Panc1 (cell line): ENCODE data around the gene PEX7. TPM values are rescaled to one million over a fixed set of nuclear protein-coding genes. Genes with fewer than 3 reads are reported as not detected.
"Not testable (repeated sequence)": the region's sequence is repeated elsewhere in the genome, so short reads cannot be mapped to it uniquely, and the experiment has no call there.

Experiments
- ATAC-seq: fragments of 200-7000 bp; cut with Tn5 transposase; 2 replicates; pipeline ENCODE4 v1.9.1; 2020; ENCODE audit warnings: mild to moderate bottlenecking, moderate library complexity
- BruUV-seq: library from RNA; stranded (reverse); fragments of 400-500 nt; replicated peaks from 2 replicates; lab custom pipeline; 2021; lab: Mats Ljungman, UMichigan
- CTCF ChIA-PET: fragments of 300-600 bp; sonication (Branson Sonifier 250); formaldehyde crosslinking; loops from one replicate; lab custom pipeline; 2022; ENCODE audit warnings: antibody characterized with exemption; lab: Charles Lee
- POLR2A ChIA-PET: fragments of 300-600 bp; sonication (Branson Sonifier 250); formaldehyde crosslinking; loops from one replicate; lab custom pipeline; 2022; ENCODE audit warnings: antibody characterized with exemption; lab: Charles Lee
- DNase-seq: peaks from one replicate; pipeline ENCODE4 v3.0.0-alpha.2; 2010; ENCODE audit warnings: low read depth, low spot score
- H3K27ac ChIP-seq: 2 replicates; pipeline ENCODE4 v1.5.1; 2011; ENCODE audit warnings: mild to moderate bottlenecking, low read length, inconsistent platforms
- H3K27me3 ChIP-seq: fragments of 200-500 bp; sonication (Bioruptor generic); 2 replicates; pipeline ENCODE4 v1.6.0; 2014; ENCODE audit warnings: low read length, inconsistent platforms; ENCODE audit not compliant: control insufficient read depth, insufficient read depth
- H3K36me3 ChIP-seq: fragments of 200-500 bp; sonication (Bioruptor generic); 2 replicates; pipeline ENCODE4 v1.5.1; 2014; ENCODE audit warnings: inconsistent platforms, mild to moderate bottlenecking, low read length, moderate library complexity; ENCODE audit not compliant: control insufficient read depth, insufficient read depth
- H3K4me1 ChIP-seq: 2 replicates; pipeline ENCODE4 v1.5.1; 2011; ENCODE audit warnings: inconsistent platforms, mild to moderate bottlenecking, low read length, moderate library complexity; ENCODE audit not compliant: control insufficient read depth, insufficient read depth
- H3K4me3 ChIP-seq, 2 experiments: 2 replicates each; pipeline ENCODE4 v1.5.1; 2011 to 2012; ENCODE audit warnings: low read depth in 2 of 2, low read length in 2 of 2, mild to moderate bottlenecking in 2 of 2, inconsistent platforms in 1 of 2, moderate library complexity in 1 of 2
- H3K9me3 ChIP-seq: fragments of 200-500 bp; sonication (Bioruptor generic); 2 replicates; pipeline ENCODE4 v1.5.1; 2014; ENCODE audit warnings: low read depth, mild to moderate bottlenecking, inconsistent platforms, low read length, moderate library complexity; ENCODE audit not compliant: control insufficient read depth, insufficient read depth
- CTCF ChIP-seq: fragments of 450-650 bp; IDR thresholded peaks from 2 replicates; pipeline ENCODE4 v1.5.1; 2017; ENCODE audit warnings: mild to moderate bottlenecking
- POLR2AphosphoS5 ChIP-seq: IDR thresholded peaks from 2 replicates; pipeline ENCODE4 v1.6.1; 2012; ENCODE audit warnings: mild to moderate bottlenecking, low read depth, low read length, moderate library complexity
- SIN3A ChIP-seq: IDR thresholded peaks from 2 replicates; pipeline ENCODE4 v1.6.1; 2012; ENCODE audit warnings: low read depth, mild to moderate bottlenecking, low read length, moderate library complexity, borderline replicate concordance; ENCODE audit not compliant: insufficient read depth
- TCF7L2 ChIP-seq: IDR thresholded peaks from 2 replicates; pipeline ENCODE4 v1.6.1; 2011; ENCODE audit warnings: mild to moderate bottlenecking, low read depth, low read length, inconsistent platforms
- in situ Hi-C: cut with HindIII; loops from 2 replicates; pipeline ENCODE4 v1.10.0; 2016; ENCODE audit warnings: low sequenced_read_pairs, low pct_unique_long_range_greater_than_20kb
- intact Hi-C: fragments of 100-400 bp; cut with micrococcal nuclease; formaldehyde crosslinking; loops from one replicate; pipeline ENCODE4 v1.10.0; 2022; ENCODE audit not compliant: unreplicated experiment
- total RNA-seq: library from RNA; stranded (reverse); gene quantifications from one replicate; pipeline ENCODE4 v1.2.1, GENCODE V29; 2021; ENCODE audit not compliant: unreplicated experiment
- TF ChIP-seq, protein P1 (sequence below), 2 experiments: IDR thresholded peaks; 2 replicates each; pipeline ENCODE4 v1.6.1; 2011 to 2012; ENCODE audit warnings: low read depth in 2 of 2, control low read depth in 1 of 2, low read length in 1 of 2, mild to moderate bottlenecking in 1 of 2, moderate library complexity in 1 of 2; ENCODE audit not compliant: insufficient read depth in 1 of 2

PEX7 gene
- total RNA-seq, 1 experiment from 2014 or later: 8.8 TPM

- H3K27ac ChIP-seq: no peak overlapping the region
- no peak overlapping the region for H3K4me3 ChIP-seq
- in situ Hi-C loops: no loop called here
- intact Hi-C loops: loop anchor here (10.0 kb wide), 1 partner anchor 79 kb away; the partner anchor contains the start of gene SLC35D3
- no peaks in the 10 kb centered on the region for H3K36me3 ChIP-seq
- POLR2A ChIA-PET: no interaction called here
- CTCF ChIA-PET: interaction anchor here (0.5 kb wide), 2 partner anchors 215 to 1050 kb away, joined by 3 read pairs; no protein-coding TSS in a partner anchor
- ATAC-seq (no peak), DNase-seq (no peak)
- no peaks in the 10 kb centered on the region for H3K9me3 ChIP-seq
- no TSS peak for BruUV-seq
- no peaks in the 10 kb centered on the region for H3K4me1 ChIP-seq
- TF ChIP-seq CTCF (peak; percentile 71; the same call in 1 of the 2 replicates), TCF7L2 (no peak)
- no peaks in the 10 kb centered on the region for H3K27me3 ChIP-seq
Observed at GRCh38 chr6:136846046-136846445, 23.7 kb downstream of the PEX7 start.

- intact Hi-C loops: loop anchor here (10.0 kb wide), 1 partner anchor 78 kb away; the partner anchor contains the start of gene SLC35D3
- H3K4me3 ChIP-seq, POLR2A ChIA-PET, DNase-seq, in situ Hi-C loops, H3K9me3 ChIP-seq, H3K4me1 ChIP-seq, H3K27ac ChIP-seq, H3K36me3 ChIP-seq, H3K27me3 ChIP-seq, ATAC-seq, BruUV-seq: not testable (repeated sequence)
- CTCF ChIA-PET: interaction anchor here (0.5 kb wide), 1 partner anchor 215 kb away, joined by 3 read pairs; no protein-coding TSS in a partner anchor
Observed at GRCh38 chr6:136846477-136846876, 24.1 kb downstream of the PEX7 start.

- CTCF ChIA-PET, H3K36me3 ChIP-seq, H3K27me3 ChIP-seq, H3K4me3 ChIP-seq, DNase-seq, H3K9me3 ChIP-seq, ATAC-seq, POLR2A ChIA-PET, in situ Hi-C loops, H3K4me1 ChIP-seq, BruUV-seq, H3K27ac ChIP-seq: not testable (repeated sequence)
- intact Hi-C loops: loop anchor here (10.0 kb wide), 1 partner anchor 75 kb away; the partner anchor contains the start of gene SLC35D3
Observed at GRCh38 chr6:136849979-136850563, 27.7 kb downstream of the PEX7 start.

GRCh38 chr6:136859430-136859829 lies 37.0 kb downstream of the PEX7 start:
- CTCF ChIA-PET: no interaction called here
- Histone ChIP-seq H3K27me3 (no peaks in the 10 kb centered on the region), H3K4me1 (no peaks in the 10 kb centered on the region), H3K9me3 (no peaks in the 10 kb centered on the region), H3K27ac (no peak overlapping the region), H3K4me3 (no peak overlapping the region), H3K36me3 (no peaks in the 10 kb centered on the region)
- ATAC-seq (no peak), DNase-seq (no peak)
- BruUV-seq: no TSS peak
- POLR2A ChIA-PET: no interaction called here
- intact Hi-C loops: no loop called here
- in situ Hi-C loops: no loop called here
- TF ChIP-seq SIN3A: no peak
- TF ChIP-seq POLR2AphosphoS5: no peak
- no peak for TF ChIP-seq TCF7L2
- no peak for TF ChIP-seq CTCF
- TF ChIP-seq, protein P1, sequence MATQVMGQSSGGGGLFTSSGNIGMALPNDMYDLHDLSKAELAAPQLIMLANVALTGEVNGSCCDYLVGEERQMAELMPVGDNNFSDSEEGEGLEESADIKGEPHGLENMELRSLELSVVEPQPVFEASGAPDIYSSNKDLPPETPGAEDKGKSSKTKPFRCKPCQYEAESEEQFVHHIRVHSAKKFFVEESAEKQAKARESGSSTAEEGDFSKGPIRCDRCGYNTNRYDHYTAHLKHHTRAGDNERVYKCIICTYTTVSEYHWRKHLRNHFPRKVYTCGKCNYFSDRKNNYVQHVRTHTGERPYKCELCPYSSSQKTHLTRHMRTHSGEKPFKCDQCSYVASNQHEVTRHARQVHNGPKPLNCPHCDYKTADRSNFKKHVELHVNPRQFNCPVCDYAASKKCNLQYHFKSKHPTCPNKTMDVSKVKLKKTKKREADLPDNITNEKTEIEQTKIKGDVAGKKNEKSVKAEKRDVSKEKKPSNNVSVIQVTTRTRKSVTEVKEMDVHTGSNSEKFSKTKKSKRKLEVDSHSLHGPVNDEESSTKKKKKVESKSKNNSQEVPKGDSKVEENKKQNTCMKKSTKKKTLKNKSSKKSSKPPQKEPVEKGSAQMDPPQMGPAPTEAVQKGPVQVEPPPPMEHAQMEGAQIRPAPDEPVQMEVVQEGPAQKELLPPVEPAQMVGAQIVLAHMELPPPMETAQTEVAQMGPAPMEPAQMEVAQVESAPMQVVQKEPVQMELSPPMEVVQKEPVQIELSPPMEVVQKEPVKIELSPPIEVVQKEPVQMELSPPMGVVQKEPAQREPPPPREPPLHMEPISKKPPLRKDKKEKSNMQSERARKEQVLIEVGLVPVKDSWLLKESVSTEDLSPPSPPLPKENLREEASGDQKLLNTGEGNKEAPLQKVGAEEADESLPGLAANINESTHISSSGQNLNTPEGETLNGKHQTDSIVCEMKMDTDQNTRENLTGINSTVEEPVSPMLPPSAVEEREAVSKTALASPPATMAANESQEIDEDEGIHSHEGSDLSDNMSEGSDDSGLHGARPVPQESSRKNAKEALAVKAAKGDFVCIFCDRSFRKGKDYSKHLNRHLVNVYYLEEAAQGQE (IDR thresholded peaks at IDR 0.05; ENCODE audit: insufficient read depth in 1 of 2, low read depth in 2 of 2, low read length in 1 of 2): no peak
